GM23338 (cell line): ENCODE measurements around the gene MTMR1. TPM values are rescaled to one million over a fixed set of nuclear protein-coding genes. Genes with fewer than 3 reads are reported as not detected.

Experiments
- ATAC-seq: fragments of 200-7000 bp; cut with Tn5 transposase; 3 replicates; pipeline ENCODE4 v1.9.1; 2020
- DNase-seq: peaks from one replicate; pipeline ENCODE4 v3.0.0-alpha.2; 2015; ENCODE audit warnings: low spot score
- H2AFZ ChIP-seq: fragments of 200-600 bp; sonication (generic); 2 replicates; pipeline ENCODE4 v1.8.0; 2016; ENCODE audit warnings: antibody characterized with exemption, mild to moderate bottlenecking, moderate library complexity
- H3F3A ChIP-seq: fragments of 200-600 bp; sonication (generic); replicated peaks from 2 replicates; pipeline ENCODE4 v1.8.0; 2017; ENCODE audit warnings: antibody characterized with exemption, mixed run types, low read depth
- H3K27ac ChIP-seq: fragments of 200-600 bp; sonication (generic); 2 replicates; pipeline ENCODE4 v1.6.1; 2016; ENCODE audit warnings: low read depth
- H3K27me3 ChIP-seq: fragments of 200-600 bp; sonication (generic); 2 replicates; pipeline ENCODE4 v1.8.0; 2016; ENCODE audit warnings: mild to moderate bottlenecking, mixed run types, moderate library complexity; ENCODE audit not compliant: insufficient read depth
- H3K36me3 ChIP-seq: fragments of 200-600 bp; sonication (generic); 2 replicates; pipeline ENCODE4 v1.8.0; 2016; ENCODE audit warnings: mild to moderate bottlenecking; ENCODE audit not compliant: insufficient read depth
- H3K4me1 ChIP-seq: fragments of 200-600 bp; sonication (generic); 2 replicates; pipeline ENCODE4 v1.8.0; 2016; ENCODE audit warnings: mild to moderate bottlenecking, moderate library complexity; ENCODE audit not compliant: insufficient read depth
- H3K4me2 ChIP-seq: fragments of 200-600 bp; sonication (generic); 2 replicates; pipeline ENCODE4 v1.7.1; 2017; ENCODE audit warnings: mixed run types
- H3K4me3 ChIP-seq: fragments of 200-600 bp; sonication (generic); 2 replicates; pipeline ENCODE4 v1.6.1; 2016; ENCODE audit warnings: mixed run types
- H3K79me2 ChIP-seq: fragments of 200-600 bp; sonication (generic); replicated peaks from 2 replicates; pipeline ENCODE4 v1.8.0; 2017; ENCODE audit warnings: mild to moderate bottlenecking; ENCODE audit not compliant: insufficient read depth
- H3K9me2 ChIP-seq: fragments of 200-600 bp; sonication (generic); 2 replicates; pipeline ENCODE4 v1.8.0; 2017; ENCODE audit not compliant: insufficient read depth
- H4K20me1 ChIP-seq: fragments of 200-600 bp; sonication (generic); replicated peaks from 2 replicates; pipeline ENCODE4 v1.8.0; 2017; ENCODE audit warnings: mild to moderate bottlenecking; ENCODE audit not compliant: insufficient read depth
- H3K27ac Mint-ChIP-seq: 2 replicates; pipeline ENCODE4 v1.8.0; 2020; ENCODE audit warnings: inconsistent platforms, mild to moderate bottlenecking, moderate library complexity, mixed read lengths
- H3K27me3 Mint-ChIP-seq: 3 replicates; pipeline ENCODE4 v1.8.0; 2022; ENCODE audit warnings: low read depth, mild to moderate bottlenecking, moderate library complexity, mixed read lengths, inconsistent platforms; ENCODE audit not compliant: insufficient read depth, poor library complexity
- H3K36me3 Mint-ChIP-seq: 3 replicates; pipeline ENCODE4 v1.8.0; 2021; ENCODE audit warnings: low read depth, mild to moderate bottlenecking, inconsistent platforms, moderate library complexity, mixed read lengths
- H3K4me1 Mint-ChIP-seq: 3 replicates; pipeline ENCODE4 v1.8.0; 2020; ENCODE audit warnings: mild to moderate bottlenecking, inconsistent platforms, mixed read lengths
- H3K4me3 Mint-ChIP-seq: 3 replicates; pipeline ENCODE4 v1.8.0; 2021; ENCODE audit warnings: moderate library complexity, mild to moderate bottlenecking, inconsistent platforms, mixed read lengths
- H3K9me3 Mint-ChIP-seq: 3 replicates; pipeline ENCODE4 v1.8.0; 2020; ENCODE audit warnings: moderate library complexity, mild to moderate bottlenecking, inconsistent platforms, mixed read lengths
- CREB1 ChIP-seq: fragments of 250-450 bp; sonication (Bioruptor Pico); IDR thresholded peaks from 2 replicates; pipeline ENCODE4 v1.5.0; 2020; ENCODE audit warnings: low read depth, mild to moderate bottlenecking, moderate library complexity
- ETS1 ChIP-seq: IDR thresholded peaks from 2 replicates; pipeline ENCODE4 v1.6.1; 2016; ENCODE audit warnings: antibody characterized with exemption
- EZH2 ChIP-seq: fragments of 200-600 bp; sonication (generic); IDR thresholded peaks from one replicate; pipeline ENCODE4 v1.8.0; 2017; ENCODE audit warnings: antibody characterized with exemption, mild to moderate bottlenecking, low read depth; ENCODE audit not compliant: unreplicated experiment
- JUNB ChIP-seq: IDR thresholded peaks from one replicate; pipeline ENCODE4 v1.6.1; 2016; ENCODE audit warnings: antibody characterized with exemption; ENCODE audit not compliant: unreplicated experiment
- NANOG ChIP-seq: IDR thresholded peaks from 2 replicates; pipeline ENCODE4 v1.6.1; 2016; ENCODE audit warnings: antibody characterized with exemption, borderline replicate concordance
- POLR2AphosphoS5 ChIP-seq: IDR thresholded peaks from 2 replicates; pipeline ENCODE4 v1.6.1; 2016; ENCODE audit warnings: antibody characterized with exemption, low read depth
- REST ChIP-seq: IDR thresholded peaks from one replicate; pipeline ENCODE4 v1.6.1; 2018; ENCODE audit warnings: antibody characterized with exemption; ENCODE audit not compliant: unreplicated experiment
- STAT1 ChIP-seq: IDR thresholded peaks from one replicate; pipeline ENCODE4 v1.6.1; 2016; ENCODE audit warnings: antibody characterized with exemption; ENCODE audit not compliant: unreplicated experiment
- ZNF114 ChIP-seq: fragments of 250-450 bp; sonication (Bioruptor Pico); IDR thresholded peaks from 2 replicates; pipeline ENCODE4 v1.5.0; 2020; ENCODE audit warnings: mild to moderate bottlenecking, moderate library complexity
- ZNF331 ChIP-seq: fragments of 250-450 bp; sonication (Bioruptor Pico); IDR thresholded peaks from 2 replicates; pipeline ENCODE4 v1.5.0; 2020; ENCODE audit warnings: low read depth, mild to moderate bottlenecking, moderate library complexity
- polyA plus RNA-seq: library from polyadenylated mRNA; unstranded; fragments of >200 nt; fragmentation: Nextera tagmentation; extraction: Ambion mirVana; gene quantifications from 2 replicates; pipeline ENCODE4 v1.2.1, GENCODE V29; 2016
- total RNA-seq: library from RNA; depleted of rRNA; stranded (reverse); fragments of >200 nt; shearing (Covaris generic); gene quantifications from 2 replicates; pipeline ENCODE4 v1.2.3, GENCODE V29; 2014

The MTMR1 gene
- total and polyA plus RNA-seq, 2 experiments from 2014 or later = 4.5 to 19.1 TPM

GRCh38 chrX:150712619-150713018 is 19.4 kb downstream of the MTMR1 start:
- H3K79me2 ChIP-seq = 0 out of 2 replicates have a peak, but pooled peaks cover 3% of the 10 kb centered on the region
- no peaks in the 10 kb centered on the region for H3F3A ChIP-seq
- ATAC-seq (no peak), DNase-seq (no peak)
- no peak overlapping the region for H3K4me3 ChIP-seq
- no peaks in the 10 kb centered on the region for H3K27me3 ChIP-seq
- peaks cover 17% of the 10 kb centered on the region for H3K4me1 Mint-ChIP-seq
- H3K36me3 ChIP-seq = no peaks in the 10 kb centered on the region
- H3K27me3 Mint-ChIP-seq = peaks cover 2% of the 10 kb centered on the region
- no peaks in the 10 kb centered on the region for H3K9me2 ChIP-seq
- peaks cover 15% of the 10 kb centered on the region for H3K4me1 ChIP-seq
- H3K4me2 ChIP-seq = no peak overlapping the region
- no peak overlapping the region for H3K27ac Mint-ChIP-seq
- no peaks in the 10 kb centered on the region for H4K20me1 ChIP-seq
- H2AFZ ChIP-seq = no peak overlapping the region
- TF ChIP-seq REST (no peak), CREB1 (CRISPR knock-in tag) (no peak), NANOG (no peak), EZH2 (no peak), JUNB (no peak), ZNF331 (CRISPR knock-in tag) (no peak), ZNF114 (no peak), ETS1 (no peak), STAT1 (no peak)
- H3K27ac ChIP-seq = no peak overlapping the region
- no peaks in the 10 kb centered on the region for H3K9me3 Mint-ChIP-seq
- H3K36me3 Mint-ChIP-seq = peaks cover 6% of the 10 kb centered on the region; the same call in 1 of the 3 replicates
- H3K4me3 Mint-ChIP-seq = no peak overlapping the region

DNA sequence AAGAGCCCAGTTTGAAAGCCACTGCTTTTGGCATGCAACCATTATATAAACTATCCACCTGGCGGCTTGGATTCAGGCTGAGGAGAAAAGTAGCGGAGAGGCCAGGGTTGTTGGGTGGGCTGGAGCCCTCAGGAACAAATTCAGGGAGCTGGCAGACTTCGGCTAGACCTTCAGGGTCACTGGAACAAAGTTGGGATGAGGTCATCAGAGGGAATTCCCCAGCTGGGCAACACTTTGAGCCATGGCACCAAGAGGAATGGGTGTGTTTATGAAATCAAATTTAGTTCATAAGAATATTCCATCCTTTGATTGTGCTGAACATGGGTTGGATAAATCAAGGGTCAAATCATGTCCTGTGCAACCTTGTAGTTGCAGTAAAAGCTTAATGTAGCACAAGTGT is 22.0 kb downstream of the MTMR1 start:
- H3K36me3 Mint-ChIP-seq = no peaks in the 10 kb centered on the region
- no peaks in the 10 kb centered on the region for H3K9me2 ChIP-seq
- peaks cover 11% of the 10 kb centered on the region for H3K4me1 ChIP-seq
- no peak for TF ChIP-seq POLR2AphosphoS5
- no peak for TF ChIP-seq REST
- no peak for TF ChIP-seq NANOG
- 0 out of 2 replicates have a peak, but pooled peaks cover 3% of the 10 kb centered on the region for H3K79me2 ChIP-seq
- H3K27me3 Mint-ChIP-seq = no peaks in the 10 kb centered on the region
- no peaks in the 10 kb centered on the region for H3K36me3 ChIP-seq
- no peaks in the 10 kb centered on the region for H3K9me3 Mint-ChIP-seq
- ATAC-seq (no peak), DNase-seq (no peak)
- H3K4me2 ChIP-seq = no peak overlapping the region
- no peaks in the 10 kb centered on the region for H4K20me1 ChIP-seq
- no peak overlapping the region for H3K4me3 Mint-ChIP-seq
- H2AFZ ChIP-seq = no peak overlapping the region
- no peak overlapping the region for H3K4me3 ChIP-seq
- H3K27ac ChIP-seq = no peak overlapping the region
- no peaks in the 10 kb centered on the region for H3F3A ChIP-seq
- H3K27me3 ChIP-seq = no peaks in the 10 kb centered on the region
- no peak overlapping the region for H3K27ac Mint-ChIP-seq
- peaks cover 9% of the 10 kb centered on the region; the same call in 2 of the 3 replicates for H3K4me1 Mint-ChIP-seq
